Keratinocyte (primary cell): ENCODE results near the gene IL1RAPL1. TPM values are rescaled to one million over a fixed set of nuclear protein-coding genes. Genes with fewer than 3 reads are reported as not detected.

Experiments used
- DNase-seq: peaks from one replicate; pipeline ENCODE4 v3.0.0-alpha.2; 2011; ENCODE audit warnings: low read depth, missing footprints, low spot score
- FAIRE-seq: peaks from 2 replicates; lab custom pipeline; 2011; peaks lifted over from hg19 to GRCh38; lab: Jason Lieb, UNC
- H2AFZ ChIP-seq: 2 replicates; pipeline ENCODE4 v1.6.0; 2012; ENCODE audit warnings: low read length, control low read depth, inconsistent platforms; ENCODE audit not compliant: control insufficient read depth
- H3K27ac ChIP-seq: 2 replicates; pipeline ENCODE4 v1.5.1; 2011; ENCODE audit warnings: low read length; ENCODE audit not compliant: control insufficient read depth, insufficient read depth
- H3K27me3 ChIP-seq: 3 replicates; pipeline ENCODE4 v1.6.0; 2011; ENCODE audit warnings: low read length; ENCODE audit not compliant: control insufficient read depth, insufficient read depth; ENCODE audit errors: extremely low read depth
- H3K36me3 ChIP-seq, 2 experiments: 2 replicates in 1 of 2; 3 replicates in 1 of 2; pipeline ENCODE4 v1.5.1; 2011; ENCODE audit warnings: low read length in 2 of 2, mild to moderate bottlenecking in 1 of 2; ENCODE audit not compliant: control insufficient read depth in 2 of 2, insufficient read depth in 2 of 2; ENCODE audit errors: extremely low read depth in 1 of 2
- H3K4me1 ChIP-seq: 3 replicates; pipeline ENCODE4 v1.5.1; 2011; ENCODE audit warnings: low read length; ENCODE audit not compliant: control insufficient read depth, insufficient read depth; ENCODE audit errors: extremely low read depth
- H3K4me2 ChIP-seq: 3 replicates; pipeline ENCODE4 v1.6.0; 2011; ENCODE audit warnings: low read depth, low read length; ENCODE audit not compliant: control insufficient read depth, insufficient read depth; ENCODE audit errors: extremely low read depth
- H3K4me3 ChIP-seq, 3 experiments: fragments of 200-600 bp in 1 of 3; sonication (generic) in 1 of 3; 2 replicates in 2 of 3; 3 replicates in 1 of 3; pipeline ENCODE4 v1.5.1; 2011 to 2016; ENCODE audit warnings: low read length in 3 of 3, mild to moderate bottlenecking in 3 of 3, control low read depth in 2 of 3, inconsistent platforms in 1 of 3, low read depth in 1 of 3, mixed read lengths in 1 of 3, mixed run types in 1 of 3, moderate library complexity in 1 of 3; ENCODE audit not compliant: control insufficient read depth in 2 of 3, insufficient read depth in 2 of 3; ENCODE audit errors: extremely low read depth in 1 of 3
- H3K79me2 ChIP-seq: 2 replicates; pipeline ENCODE4 v1.6.0; 2012; ENCODE audit warnings: low read length; ENCODE audit not compliant: control insufficient read depth, insufficient read depth
- H3K9ac ChIP-seq: 3 replicates; pipeline ENCODE4 v1.6.0; 2011; ENCODE audit warnings: low read length; ENCODE audit not compliant: control insufficient read depth, insufficient read depth; ENCODE audit errors: extremely low read depth
- H3K9me1 ChIP-seq: 3 replicates; pipeline ENCODE4 v1.6.0; 2011; ENCODE audit warnings: low read length; ENCODE audit not compliant: control insufficient read depth, insufficient read depth; ENCODE audit errors: extremely low read depth
- H3K9me3 ChIP-seq: 2 replicates; pipeline ENCODE4 v1.5.1; 2012; ENCODE audit warnings: low read depth, low read length; ENCODE audit not compliant: control insufficient read depth
- H4K20me1 ChIP-seq: 3 replicates; pipeline ENCODE4 v1.6.0; 2011; ENCODE audit warnings: low read length; ENCODE audit not compliant: control insufficient read depth, insufficient read depth; ENCODE audit errors: extremely low read depth
- EZH2 ChIP-seq: IDR thresholded peaks from one replicate; pipeline ENCODE4 v1.6.1; 2012; ENCODE audit warnings: inconsistent platforms, mild to moderate bottlenecking, low read length, moderate library complexity
- dilution Hi-C: fragments of 300-500 bp; cut with MboI; formaldehyde crosslinking; loops from one replicate; pipeline ENCODE4 v1.7.0; 2020; ENCODE audit warnings: low sequenced_read_pairs; ENCODE audit not compliant: extremely low pct_ligation_motif_present
- polyA plus RNA-seq, 5 experiments: library from polyadenylated mRNA; depleted of rRNA in 3 of 5; stranded (reverse) in 3 of 5; stranded (forward) in 1 of 5; unstranded in 1 of 5; fragments of >200 nt; gene quantifications; 1 replicate in 1 of 5; 2 replicates in 3 of 5; 3 replicates in 1 of 5; pipeline versions ENCODE4 v1.2.1 to v1.2.3, GENCODE V29; 2011 to 2012; ENCODE audit warnings: missing spikeins in 2 of 5, low read depth in 1 of 5, low replicate concordance in 1 of 5
- TF ChIP-seq, protein P1 (sequence below), 3 experiments: IDR thresholded peaks in 1 of 3; conservative IDR thresholded peaks in 1 of 3; optimal IDR thresholded peaks in 1 of 3; 2 replicates in 2 of 3; 3 replicates in 1 of 3; pipeline versions ENCODE3 to v1.5.1; 2011; ENCODE audit warnings: low read length in 3 of 3, mild to moderate bottlenecking in 3 of 3, moderate library complexity in 2 of 3, control low read depth in 1 of 3, inconsistent platforms in 1 of 3; ENCODE audit not compliant: insufficient read depth in 2 of 3; ENCODE audit errors: extremely low read depth in 1 of 3

Gene IL1RAPL1
- polyA plus RNA-seq, 1 donor (not counting 4 experiments of a cell fraction or from before 2014, with no cell fraction given), result 2.8 TPM

- Histone ChIP-seq H3K36me3 (no peaks in the 10 kb centered on the region), H3K27ac (no peak overlapping the region), H3K4me2 (no peak overlapping the region), H3K9me1 (no peaks in the 10 kb centered on the region), H2AFZ (no peak overlapping the region), H3K9ac (no peak overlapping the region), H4K20me1 (no peaks in the 10 kb centered on the region), H3K27me3 (no peaks in the 10 kb centered on the region), H3K4me3 (no peak overlapping the region), H3K4me1 (no peaks in the 10 kb centered on the region), H3K79me2 (no peaks in the 10 kb centered on the region), H3K9me3 (no peaks in the 10 kb centered on the region)
- dilution Hi-C loops, result no loop called here
- TF ChIP-seq, protein P1, sequence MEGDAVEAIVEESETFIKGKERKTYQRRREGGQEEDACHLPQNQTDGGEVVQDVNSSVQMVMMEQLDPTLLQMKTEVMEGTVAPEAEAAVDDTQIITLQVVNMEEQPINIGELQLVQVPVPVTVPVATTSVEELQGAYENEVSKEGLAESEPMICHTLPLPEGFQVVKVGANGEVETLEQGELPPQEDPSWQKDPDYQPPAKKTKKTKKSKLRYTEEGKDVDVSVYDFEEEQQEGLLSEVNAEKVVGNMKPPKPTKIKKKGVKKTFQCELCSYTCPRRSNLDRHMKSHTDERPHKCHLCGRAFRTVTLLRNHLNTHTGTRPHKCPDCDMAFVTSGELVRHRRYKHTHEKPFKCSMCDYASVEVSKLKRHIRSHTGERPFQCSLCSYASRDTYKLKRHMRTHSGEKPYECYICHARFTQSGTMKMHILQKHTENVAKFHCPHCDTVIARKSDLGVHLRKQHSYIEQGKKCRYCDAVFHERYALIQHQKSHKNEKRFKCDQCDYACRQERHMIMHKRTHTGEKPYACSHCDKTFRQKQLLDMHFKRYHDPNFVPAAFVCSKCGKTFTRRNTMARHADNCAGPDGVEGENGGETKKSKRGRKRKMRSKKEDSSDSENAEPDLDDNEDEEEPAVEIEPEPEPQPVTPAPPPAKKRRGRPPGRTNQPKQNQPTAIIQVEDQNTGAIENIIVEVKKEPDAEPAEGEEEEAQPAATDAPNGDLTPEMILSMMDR (optimal IDR thresholded peaks at IDR 0.05 in 1 of 3, IDR thresholded peaks at IDR 0.05 in 1 of 3, conservative IDR thresholded peaks at IDR 0.05 in 1 of 3; ENCODE audit: extremely low read depth in 1 of 3, insufficient read depth in 2 of 3, low read length in 3 of 3), result no peak
- TF ChIP-seq EZH2, result no peak
- FAIRE-seq (no peak), DNase-seq (no peak)
Measured at GRCh38 chrX:29453333-29453732, 866.1 kb downstream of the IL1RAPL1 start.

DNA sequence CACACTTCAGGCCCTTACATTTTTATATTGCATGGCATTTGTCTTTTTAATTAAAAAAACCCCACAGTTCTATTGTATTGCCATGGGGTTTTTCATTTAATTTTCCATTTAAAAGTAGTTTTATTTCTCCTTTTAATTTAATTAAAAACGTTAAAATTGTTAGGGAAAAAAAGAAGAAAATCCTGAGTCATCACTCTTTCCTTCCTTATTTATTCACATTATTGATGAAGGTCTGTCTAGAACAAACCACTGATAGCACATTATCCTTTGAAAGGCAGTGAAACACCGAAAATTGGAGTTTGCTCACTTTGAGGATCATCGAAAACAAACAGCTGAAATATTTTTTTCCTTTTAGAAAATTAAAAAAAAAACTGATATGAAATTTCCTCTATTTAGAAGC, 868.5 kb downstream of the IL1RAPL1 start:
- Histone ChIP-seq H3K4me2 (no peak overlapping the region), H3K4me3 (no peak overlapping the region), H3K9me1 (no peaks in the 10 kb centered on the region), H3K27me3 (no peaks in the 10 kb centered on the region), H3K36me3 (no peaks in the 10 kb centered on the region), H3K79me2 (no peaks in the 10 kb centered on the region), H3K9ac (no peak overlapping the region), H3K9me3 (no peaks in the 10 kb centered on the region), H2AFZ (no peak overlapping the region), H4K20me1 (no peaks in the 10 kb centered on the region), H3K4me1 (no peaks in the 10 kb centered on the region), H3K27ac (no peak overlapping the region)
- no peak for DNase-seq
- dilution Hi-C loops, result no loop called here
- no peak for TF ChIP-seq EZH2
- TF ChIP-seq, protein P1 (optimal IDR thresholded peaks at IDR 0.05 in 1 of 3, IDR thresholded peaks at IDR 0.05 in 1 of 3, conservative IDR thresholded peaks at IDR 0.05 in 1 of 3; ENCODE audit: extremely low read depth in 1 of 3, insufficient read depth in 2 of 3, low read length in 3 of 3), result no peak
- no peak for FAIRE-seq
